GM19463 (cell line): Measurements from ENCODE around the gene WWOX.

ENCODE experiments used
- ATAC-seq: cut with Tn5 transposase; IDR thresholded peaks from one replicate; pipeline ENCODE4 v1.9.1; 2021; ENCODE audit warnings: mild to moderate bottlenecking, moderate library complexity; ENCODE audit not compliant: unreplicated experiment

Gene WWOX

DNA sequence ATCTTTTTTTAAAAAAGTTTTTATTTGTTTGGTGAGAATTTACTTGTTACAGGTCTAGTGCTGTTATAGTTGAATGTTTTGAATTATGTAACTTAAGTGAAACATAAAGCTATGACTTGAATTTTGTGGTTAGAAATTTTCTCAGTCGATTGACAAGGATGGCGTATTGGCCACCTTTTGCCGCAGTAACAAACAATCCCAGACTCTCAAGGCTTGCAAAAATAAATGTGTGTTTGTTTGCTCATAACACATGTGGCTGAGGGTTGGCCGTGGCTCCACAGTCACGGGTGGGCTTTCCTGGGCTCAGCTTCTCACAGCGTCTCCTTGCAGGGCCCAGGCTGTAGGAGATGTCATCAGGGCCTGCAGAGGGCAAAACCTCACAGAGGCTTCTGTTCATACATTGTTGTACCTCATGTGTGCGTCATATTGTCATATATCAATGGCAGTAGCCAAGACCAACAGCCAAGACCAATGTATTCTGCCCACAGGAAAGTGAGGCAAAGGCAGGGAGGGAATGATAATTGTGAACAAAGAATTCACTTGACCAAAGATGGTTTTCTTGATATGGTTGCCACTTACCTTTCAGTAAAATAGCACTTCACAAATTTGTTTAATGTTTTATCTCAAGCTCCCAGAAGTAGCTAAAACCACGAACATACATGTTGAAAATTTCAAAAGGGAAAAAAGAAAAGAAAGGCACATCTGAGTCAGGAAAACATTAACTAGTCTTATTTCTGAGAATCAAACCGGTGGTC is 93.5 kb downstream of the WWOX start:
- no peak for ATAC-seq

DNA sequence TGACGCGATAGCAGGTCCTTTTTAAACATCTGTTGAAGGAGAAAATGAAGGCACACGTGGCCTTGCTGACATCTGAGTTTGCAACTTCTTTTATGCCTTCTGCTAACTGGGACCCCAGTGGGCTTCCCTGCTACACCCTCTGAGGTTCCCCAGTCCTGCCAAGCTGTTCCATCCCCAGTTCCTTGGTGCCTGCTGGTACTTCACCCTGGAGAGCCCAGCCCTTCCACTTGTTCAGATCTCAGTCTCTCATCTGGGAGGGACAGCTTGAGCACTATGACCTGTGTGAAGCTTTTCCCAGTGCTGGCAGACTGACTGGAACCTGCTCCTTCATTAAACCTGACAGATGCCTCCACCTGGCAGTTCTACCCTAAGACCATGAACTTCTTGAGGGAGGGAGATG is 95.5 kb downstream of the WWOX start:
- no peak for ATAC-seq

DNA sequence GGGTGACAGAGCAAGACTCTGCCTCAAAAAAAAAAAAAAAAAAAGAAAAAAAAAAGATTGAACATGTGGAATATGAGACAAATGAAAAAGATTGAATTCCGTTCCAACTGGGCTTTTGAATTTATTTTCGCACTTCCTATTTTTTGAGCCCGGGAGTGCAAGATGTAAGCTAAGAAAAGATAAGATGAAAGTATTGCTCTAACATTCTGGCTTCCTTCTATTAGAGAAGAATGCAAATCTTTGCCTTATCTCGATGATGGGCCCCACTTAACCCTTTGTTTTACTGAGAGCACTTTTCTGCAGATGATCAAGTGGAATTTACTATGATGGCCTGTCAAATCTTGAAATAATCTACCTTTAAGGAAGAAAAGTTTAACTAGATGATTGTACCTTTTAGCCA is 96.3 kb downstream of the WWOX start:
- ATAC-seq, result no peak

DNA sequence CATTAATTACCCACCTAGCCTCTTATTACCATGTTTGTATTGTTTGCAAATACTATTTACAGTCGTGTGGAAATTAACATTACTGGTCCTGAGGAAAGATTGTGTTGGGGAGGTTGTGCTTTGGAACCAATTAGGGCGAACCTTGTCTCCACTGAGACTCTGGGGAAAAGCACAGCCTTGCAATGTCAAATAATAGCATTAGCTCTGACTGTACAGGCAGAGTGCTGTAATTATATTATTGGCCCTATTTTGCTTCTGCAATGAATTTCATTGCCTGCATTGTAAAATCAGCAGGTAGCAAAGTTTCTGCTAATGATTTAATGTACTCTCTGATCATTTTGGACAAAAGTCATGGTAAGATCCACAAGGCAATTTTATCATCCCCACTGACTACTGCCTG is 97.0 kb downstream of the WWOX start:
- no peak for ATAC-seq

DNA sequence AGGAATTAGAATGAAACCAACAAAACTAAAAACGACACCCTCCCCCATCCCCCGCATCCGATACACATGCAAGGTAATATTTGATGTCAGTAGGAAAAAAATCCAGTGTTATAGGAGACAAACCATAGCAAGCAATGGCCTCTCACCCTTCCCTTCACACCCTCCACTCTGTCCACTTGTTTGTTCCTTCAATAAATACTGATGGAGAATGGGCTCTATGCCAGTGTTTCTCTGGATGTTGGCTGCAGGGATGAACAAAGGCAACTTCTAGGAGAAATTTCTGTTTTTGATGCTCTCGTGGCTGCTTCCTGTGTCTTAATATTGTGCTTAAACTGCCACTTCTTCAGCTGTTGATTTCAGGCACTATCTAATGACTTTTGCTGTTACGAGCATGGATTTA is 98.8 kb downstream of the WWOX start:
- no peak for ATAC-seq

DNA sequence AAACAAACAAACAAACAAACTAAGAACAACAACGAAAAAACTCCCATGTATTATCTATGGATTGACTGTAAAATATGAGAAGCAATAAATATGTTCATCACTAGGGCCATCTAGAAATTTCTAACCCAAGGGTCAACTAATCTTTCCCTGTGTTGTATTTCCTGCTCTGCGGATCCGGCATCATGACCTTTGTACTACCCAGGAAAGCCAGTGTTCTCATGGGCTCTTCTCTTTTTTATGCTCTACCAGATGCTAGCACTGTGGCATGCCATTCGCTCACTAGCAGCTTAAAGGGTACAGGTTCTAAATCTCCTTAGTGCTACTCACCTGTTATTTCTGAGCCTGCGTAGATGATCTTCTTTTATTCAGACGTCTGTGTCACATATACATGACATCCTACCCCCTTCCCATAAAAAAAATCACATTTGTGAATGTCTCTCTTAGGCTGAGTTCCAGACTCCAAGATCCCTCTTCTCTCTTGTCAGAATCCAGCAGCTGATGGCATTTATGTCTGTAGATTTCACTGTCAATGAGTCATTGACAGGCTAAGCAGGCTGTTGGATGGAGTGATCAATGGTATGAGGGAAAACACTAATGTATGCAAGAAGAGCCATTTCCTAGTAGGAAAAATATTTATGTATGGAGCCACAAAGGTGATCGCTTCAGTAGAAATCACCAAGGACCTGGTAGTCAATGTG is 100.0 kb downstream of the WWOX start:
- no peak for ATAC-seq

DNA sequence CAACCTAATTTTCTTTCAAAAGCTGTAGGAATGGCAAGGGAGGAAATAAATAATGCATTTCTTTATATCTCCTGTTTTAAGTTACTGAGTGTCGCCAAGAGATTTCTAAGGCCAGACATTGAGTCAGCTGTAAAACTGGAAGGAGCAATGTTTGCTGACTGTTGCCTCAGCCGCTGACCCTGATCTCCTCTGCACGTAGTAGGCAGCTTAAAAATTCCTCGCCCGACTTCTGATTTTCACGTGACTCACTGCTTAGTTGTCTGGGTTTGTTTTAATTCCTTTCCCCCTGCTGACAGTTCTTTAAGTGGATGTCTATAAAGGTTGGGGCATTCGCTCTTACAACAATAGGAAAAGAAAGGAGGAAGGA is 100.6 kb downstream of the WWOX start:
- ATAC-seq, result no peak

DNA sequence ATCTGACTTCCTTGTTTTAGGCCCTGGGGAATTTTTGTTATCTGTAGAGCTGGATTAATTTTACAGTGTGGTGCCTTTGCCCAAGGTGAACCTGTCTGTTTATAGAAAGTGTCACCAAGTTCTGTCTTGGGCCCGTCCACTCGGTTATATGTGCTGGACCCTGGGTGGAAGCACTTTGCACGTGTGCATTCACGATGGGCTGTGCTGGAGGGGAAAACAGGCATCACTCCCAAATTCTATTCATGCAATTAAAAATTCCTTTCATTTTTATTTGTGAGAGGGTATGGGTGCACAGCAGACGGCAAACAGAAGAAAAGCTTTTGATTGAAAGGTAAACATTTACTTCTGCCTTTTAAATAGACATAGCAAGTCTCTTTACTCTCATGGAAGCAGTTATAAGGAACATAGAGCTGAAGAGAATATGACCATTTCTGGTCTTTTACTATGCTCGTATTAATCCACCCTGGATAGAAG is 101.2 kb downstream of the WWOX start:
- ATAC-seq, result no peak

DNA sequence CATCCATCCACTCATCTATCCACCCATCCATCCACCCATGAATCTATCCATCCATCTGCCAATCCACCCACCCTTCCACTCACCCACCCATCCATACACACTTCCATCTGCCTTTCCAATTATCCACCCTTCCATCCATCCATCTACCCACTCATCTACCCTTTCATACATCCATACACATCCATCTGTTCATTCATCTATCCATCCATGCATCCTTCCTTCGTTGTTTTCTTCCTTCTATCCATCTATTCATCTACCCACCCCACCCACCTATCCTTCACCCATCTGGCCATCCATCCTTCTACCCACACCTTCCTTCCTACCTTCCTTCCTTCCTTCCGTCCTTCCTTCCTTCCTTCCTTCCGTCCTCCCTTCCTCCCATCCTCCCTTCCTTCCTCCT is 106.1 kb downstream of the WWOX start:
- ATAC-seq, result no peak

DNA sequence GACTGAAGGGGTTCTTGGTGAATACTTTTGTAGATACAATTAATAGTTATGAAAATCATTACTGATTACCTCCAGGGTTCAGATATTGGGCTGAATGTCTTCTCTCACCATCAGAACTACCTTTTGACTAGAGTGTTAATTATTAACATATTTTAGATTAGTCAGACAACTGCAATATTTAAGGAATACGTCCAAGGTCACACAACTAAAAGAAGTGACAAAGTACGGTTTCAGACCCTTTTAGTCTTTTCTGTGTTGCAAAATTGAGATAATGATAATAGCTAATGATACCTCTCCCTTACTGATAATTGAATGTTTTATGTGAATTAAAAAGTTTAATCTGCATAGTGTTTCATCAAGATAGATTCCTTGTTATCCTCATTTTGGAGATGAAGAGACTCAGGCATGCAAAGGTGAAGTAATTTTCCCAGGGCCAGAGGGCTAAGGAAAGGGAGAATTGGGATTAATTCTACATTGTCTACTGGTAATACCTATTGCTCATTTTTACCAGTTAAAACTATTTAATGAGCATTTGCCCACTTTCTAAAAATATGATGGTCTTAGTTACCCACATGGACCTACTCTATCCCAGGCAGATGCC is 107.3 kb downstream of the WWOX start:
- no peak for ATAC-seq

DNA sequence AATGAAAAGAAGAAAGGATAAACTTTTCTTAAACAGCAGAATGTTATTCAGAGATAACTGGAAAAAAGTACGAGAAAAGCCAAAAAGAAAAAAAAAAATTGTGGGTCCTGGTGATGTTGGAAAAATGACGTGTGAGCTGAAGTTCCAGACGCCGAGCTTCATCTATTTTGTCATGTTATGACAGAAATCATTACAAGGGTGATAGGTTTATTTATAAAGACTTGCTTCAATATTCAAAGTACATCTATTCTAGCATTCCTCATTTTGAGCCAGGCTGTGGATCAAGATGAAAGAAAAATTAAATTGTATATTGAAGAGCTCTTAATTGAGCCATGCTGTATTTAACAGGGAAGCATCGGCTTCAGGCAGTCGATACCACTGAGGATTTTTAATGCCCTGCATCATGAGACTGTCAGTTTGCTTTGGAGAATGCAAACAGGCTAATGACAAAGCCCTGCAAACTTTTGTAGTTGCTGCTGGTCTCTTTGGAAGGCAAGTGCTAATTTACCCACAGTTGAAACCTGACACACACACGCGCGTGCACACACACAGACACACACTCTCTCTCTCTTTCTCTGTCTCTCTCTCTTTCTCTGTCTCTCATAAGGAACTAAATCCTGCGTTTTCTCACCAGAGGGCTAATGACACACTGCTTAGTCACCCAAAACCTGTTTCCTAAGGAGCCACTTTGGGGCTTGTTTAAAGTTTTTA is 110.7 kb downstream of the WWOX start:
- ATAC-seq, result no peak

DNA sequence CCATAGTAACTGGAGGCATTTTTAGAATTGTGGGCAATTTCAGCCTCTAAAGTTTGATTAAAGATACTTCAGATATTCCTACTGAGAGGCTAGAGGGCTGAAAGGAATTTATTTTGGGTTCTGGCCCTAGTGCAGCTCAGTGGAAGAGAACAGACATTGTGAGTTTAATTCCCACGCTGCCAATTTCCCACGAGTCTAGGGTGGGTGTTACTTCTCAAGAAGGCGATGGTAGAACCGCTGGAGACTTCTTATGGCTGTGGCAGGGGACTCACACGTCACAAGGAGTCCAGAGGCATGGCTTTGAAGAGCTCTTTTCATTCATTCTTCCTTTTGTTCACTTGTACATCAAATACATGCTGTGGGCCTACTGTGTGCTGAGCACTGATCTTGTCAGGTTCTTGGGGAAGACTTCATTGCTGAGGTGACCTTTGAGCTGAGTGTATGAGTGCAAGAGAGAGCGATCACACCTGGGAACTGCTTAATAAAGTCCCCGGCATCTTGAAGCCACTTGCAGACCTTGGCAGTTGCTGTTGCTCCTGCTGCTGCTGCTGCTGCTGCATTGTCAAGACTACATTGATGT is 111.7 kb downstream of the WWOX start:
- ATAC-seq, result no peak

DNA sequence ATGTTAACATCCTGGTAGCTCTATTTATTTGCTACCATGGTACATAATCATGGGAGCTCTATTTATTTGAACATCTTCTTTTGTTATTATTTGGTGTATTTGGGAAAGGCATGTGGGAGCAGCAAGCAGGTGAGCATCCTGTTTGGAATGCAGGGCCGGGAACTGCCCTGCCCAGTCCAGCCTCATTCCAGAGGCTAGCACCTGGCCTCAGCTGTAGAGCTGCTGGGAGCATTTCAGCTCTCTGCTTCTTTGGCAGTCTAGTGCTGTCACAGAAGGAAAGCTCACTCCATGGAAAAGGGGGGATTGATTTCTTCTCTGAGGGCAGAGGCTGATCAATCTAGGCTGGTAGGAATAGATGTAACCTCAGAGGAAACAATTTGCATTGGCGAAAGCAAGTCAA is 112.5 kb downstream of the WWOX start:
- ATAC-seq, result no peak

DNA sequence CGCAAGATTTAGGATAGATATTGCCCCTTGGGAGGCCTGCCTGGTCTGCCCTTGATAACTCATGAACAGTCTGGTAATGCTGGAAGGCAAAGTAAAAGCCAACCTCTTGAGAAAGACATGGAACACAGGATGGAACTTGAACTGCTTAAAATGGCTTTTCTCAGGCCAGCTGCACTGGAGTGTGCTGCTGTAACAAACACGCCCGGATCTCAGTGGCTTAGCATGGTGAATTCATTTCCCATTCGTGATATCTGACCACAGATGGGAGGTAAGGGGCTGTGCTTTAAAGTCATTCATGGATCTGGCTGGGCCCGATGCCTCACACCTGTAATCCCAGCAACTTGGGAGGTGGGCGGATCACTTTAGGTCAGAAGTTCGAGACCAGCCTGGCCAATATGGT is 113.2 kb downstream of the WWOX start:
- ATAC-seq, result no peak

DNA sequence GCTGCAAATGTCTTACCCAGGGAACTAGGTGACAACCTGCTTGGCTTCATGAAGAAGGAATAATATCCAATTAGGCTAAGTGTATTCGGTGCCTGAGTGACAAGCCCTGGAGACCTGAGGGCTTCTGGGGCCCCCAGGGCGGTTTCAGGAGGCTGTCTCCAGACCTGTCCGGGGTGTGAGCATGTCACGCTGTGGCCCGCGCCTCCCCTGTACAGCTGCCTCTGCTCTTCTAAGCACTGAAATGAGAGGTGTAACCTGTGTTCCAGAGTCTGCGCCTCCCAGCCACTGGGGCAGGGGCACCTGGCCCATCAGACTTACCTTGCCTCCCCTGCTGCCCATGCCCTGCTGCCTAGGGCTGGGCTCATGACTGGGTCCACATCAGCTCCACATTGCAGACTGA is 114.3 kb downstream of the WWOX start:
- no peak for ATAC-seq

DNA sequence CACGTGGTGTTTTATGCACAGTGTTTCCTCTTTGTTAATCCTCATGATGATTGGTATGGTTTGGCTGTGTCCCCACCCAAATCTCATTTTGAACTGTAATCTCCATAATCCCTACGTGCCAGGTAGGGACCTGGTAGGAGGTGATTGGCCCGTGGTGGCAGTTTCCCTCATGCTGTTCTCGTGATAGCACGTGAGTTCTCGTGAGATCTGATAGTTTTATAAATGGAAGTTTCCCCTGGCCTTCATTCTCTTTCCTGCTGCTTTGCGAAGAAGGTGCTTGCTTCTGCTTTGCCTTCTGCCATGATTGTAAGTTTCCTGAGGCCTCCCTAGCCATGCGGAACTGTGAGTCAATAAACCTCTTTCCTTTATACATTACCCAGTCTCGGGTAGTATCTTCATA is 115.8 kb downstream of the WWOX start:
- no peak for ATAC-seq

DNA sequence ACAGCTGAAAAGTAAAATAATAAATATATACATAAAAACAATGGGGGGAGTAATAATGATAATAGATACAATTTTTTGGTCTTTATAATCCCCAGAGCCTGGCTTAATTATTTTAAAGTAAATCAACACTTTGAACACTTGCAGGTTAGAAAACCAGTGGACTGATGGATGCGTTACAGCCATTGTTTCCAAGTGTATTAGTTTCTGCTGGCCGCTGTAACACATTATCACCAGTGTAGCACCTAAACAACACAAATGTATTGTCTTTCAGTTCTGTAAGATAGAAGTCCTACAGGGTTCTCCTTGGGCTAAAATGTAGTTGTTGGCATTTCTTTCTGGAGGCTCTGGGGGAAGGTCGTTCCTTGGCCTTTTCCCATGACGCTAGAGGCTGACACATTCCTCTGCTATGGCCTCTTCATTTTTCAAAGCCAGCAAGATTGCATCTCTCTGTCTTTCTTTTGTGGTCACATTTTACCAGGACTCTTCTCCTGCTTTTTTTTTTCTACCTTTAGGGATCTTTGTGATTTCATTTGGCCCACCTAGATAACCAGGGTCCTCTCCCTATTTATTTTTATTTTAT is 116.8 kb downstream of the WWOX start:
- no peak for ATAC-seq

DNA sequence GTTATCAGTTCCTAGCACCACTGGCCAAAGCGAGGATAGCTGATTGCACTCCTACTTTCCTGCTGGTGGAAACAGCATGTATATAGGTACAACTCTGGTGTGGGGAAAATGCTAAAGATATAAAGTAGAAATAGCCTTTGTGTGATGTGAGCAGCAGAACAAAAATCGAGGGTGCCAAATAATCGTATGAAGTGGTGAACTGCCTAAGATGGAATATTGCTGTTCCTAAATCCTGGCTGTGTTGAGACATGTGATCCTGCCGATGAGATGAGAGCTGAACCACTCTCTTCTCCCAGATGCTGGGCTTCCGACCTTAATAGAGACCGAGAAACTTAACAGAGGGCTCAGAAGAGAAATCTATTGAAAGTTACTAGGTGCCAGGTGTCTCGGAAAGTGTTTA is 117.8 kb downstream of the WWOX start:
- ATAC-seq, result no peak

DNA sequence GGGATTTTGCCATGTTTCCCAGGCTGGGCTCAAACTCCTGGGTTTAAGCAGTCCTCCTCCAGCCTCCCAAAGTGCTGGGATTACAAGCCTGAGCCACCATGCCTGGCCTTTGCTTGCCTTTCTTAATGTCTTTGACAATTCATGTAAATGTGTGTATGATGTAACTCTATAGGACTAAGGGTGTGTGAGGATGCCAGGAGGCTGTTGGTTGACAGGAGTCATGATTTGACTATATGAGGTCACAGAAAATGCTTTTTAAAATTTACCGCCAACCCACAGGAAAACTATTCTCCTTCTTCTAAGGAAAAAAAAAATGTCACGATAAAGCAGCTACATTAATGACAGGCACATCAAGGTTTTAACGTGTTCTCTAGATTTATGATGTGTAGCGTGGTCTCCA is 118.8 kb downstream of the WWOX start:
- no peak for ATAC-seq

DNA sequence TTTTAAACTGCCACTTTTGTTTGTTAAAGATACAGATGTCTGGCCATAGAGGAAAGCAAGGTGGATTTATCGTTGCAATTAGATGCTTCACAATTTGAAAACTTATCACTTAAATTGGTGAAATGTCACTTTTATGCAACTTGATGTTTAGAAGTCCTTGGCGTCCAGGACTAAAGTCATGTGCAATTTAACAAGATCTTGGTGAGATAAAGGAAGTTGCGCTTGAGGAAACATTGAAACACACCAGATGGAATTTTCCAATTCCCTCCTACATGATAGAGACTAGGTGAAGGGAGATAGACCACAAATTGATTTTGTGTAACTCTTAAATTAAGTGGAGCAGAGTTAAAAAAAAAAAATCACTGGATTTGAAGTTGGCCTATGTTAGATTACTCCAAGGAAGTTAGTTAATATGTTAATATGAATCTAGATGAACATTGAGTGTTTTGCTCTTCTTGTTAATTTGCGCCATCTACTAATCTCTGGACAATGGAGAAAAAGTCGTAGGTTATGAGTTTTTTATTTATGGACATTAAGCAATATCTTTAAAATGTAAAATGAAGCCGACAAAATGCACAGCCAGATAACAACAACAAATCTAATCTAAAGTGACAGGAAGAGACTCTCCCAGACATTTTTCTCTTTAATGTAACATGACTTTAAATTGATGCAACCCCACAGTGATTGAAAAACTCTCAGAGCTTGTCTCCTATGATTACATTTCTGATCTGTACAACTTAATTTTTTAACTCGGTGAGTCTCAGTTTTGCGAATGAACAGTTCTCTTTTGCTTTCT is 119.6 kb downstream of the WWOX start:
- ATAC-seq, result no peak
